H1 (cell line): ENCODE measurements around the gene TMEM170A. TPM values are rescaled to one million over a fixed set of nuclear protein-coding genes. Genes with fewer than 3 reads are reported as not detected.

Experiments used
- E2F6 ChIP-seq: IDR thresholded peaks from 2 replicates; pipeline ENCODE4 v1.6.1; 2012; ENCODE audit warnings: inconsistent platforms
- RFX5 ChIP-seq: IDR thresholded peaks from 2 replicates; pipeline ENCODE4 v1.6.1; 2011; ENCODE audit warnings: low read depth, low read length, improper control_type of control experiment, borderline replicate concordance
- SIN3A ChIP-seq, 2 experiments: IDR thresholded peaks in 1 of 2; conservative IDR thresholded peaks in 1 of 2; 2 replicates each; pipeline ENCODE4 v1.6.1; 2011 to 2012; ENCODE audit warnings: low read length in 2 of 2, improper control_type of control experiment in 1 of 2, low read depth in 1 of 2, mild to moderate bottlenecking in 1 of 2
- SIRT6 ChIP-seq: IDR thresholded peaks from one replicate; pipeline ENCODE4 v1.7.1; 2012; ENCODE audit warnings: low read length, inconsistent platforms
- polyA plus RNA-seq, 7 experiments: library from polyadenylated mRNA; depleted of rRNA in 3 of 7; stranded (reverse) in 5 of 7; unstranded in 2 of 7; fragments of >200 nt in 5 of 7; fragments of 200-250 nt in 2 of 7; gene quantifications; 1 replicate in 5 of 7; 2 replicates in 1 of 7; 4 replicates in 1 of 7; pipeline versions ENCODE4 v1.2.1 to v1.2.3, GENCODE V29; 2011 to 2013; ENCODE audit warnings: missing spikeins in 2 of 7, mixed read lengths in 2 of 7
- total RNA-seq: library from RNA; stranded (reverse); fragmentation: NEBNext Ultra II Directional; extraction: Animal tissue kit (Norgen Biotek cat#: 25700); gene quantifications from 2 replicates; pipeline ENCODE4 v1.2.1, GENCODE V29; 2021

Gene TMEM170A
- total and polyA plus RNA-seq, 2 of the 8 experiments (the other 6 are each of a cell fraction or from before 2014, with no cell fraction given), result 22.9 to 56.6 TPM

- TF ChIP-seq E2F6 (no peak), RFX5 (no peak), SIRT6 (no peak), SIN3A (conservative IDR thresholded peaks at IDR 0.05 in 1 of 2, IDR thresholded peaks at IDR 0.05 in 1 of 2; ENCODE audit: low read depth in 1 of 2, low read length in 2 of 2) (no peak)
Measured at GRCh38 chr16:75458029-75458428, 6.5 kb downstream of the TMEM170A start (continued).
